Measurements from ENCODE around the gene AIMP1. TPM values are rescaled to one million over a fixed set of nuclear protein-coding genes. Genes with fewer than 3 reads are reported as not detected.

The AIMP1 gene
- total and polyA plus RNA-seq, 12 donors, result 22.8 to 38.6 (median 36.0) TPM

DNA sequence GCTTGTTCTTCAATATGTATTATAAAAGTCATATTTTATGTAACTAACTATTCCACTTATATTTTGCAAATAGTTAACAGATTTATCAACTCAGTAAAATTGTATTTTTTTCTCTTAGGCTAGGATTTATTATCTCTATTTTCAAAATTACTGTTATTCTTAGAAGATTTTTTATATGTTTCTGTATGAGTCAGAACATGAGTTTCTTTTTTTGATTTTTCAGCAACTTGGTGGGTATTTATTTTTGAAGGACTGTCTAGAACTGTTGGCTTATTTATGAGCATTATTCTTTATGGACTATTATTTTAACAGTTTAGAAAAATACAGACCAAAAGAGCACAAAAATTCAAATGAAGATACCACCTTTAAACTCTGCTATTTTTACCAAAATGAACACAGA is 6.8 kb downstream of the AIMP1 start:
- DNase-seq (no peak), ATAC-seq (no peak)
- Histone ChIP-seq H3K4me1 (peaks cover 0 to 28% (median 18%) of the 10 kb centered on the region in 9 donors), H3K27me3 (no peaks in the 10 kb centered on the region), H3K27ac (no peak overlapping the region), H3K9me3 (no peaks in the 10 kb centered on the region), H3K4me3 (no peak overlapping the region), H3K36me3 (peaks cover 0 to 47% (median 21%) of the 10 kb centered on the region in 9 donors)
- intact Hi-C loops (cut with DNase I), result no loop called here
- TF ChIP-seq, protein P1, sequence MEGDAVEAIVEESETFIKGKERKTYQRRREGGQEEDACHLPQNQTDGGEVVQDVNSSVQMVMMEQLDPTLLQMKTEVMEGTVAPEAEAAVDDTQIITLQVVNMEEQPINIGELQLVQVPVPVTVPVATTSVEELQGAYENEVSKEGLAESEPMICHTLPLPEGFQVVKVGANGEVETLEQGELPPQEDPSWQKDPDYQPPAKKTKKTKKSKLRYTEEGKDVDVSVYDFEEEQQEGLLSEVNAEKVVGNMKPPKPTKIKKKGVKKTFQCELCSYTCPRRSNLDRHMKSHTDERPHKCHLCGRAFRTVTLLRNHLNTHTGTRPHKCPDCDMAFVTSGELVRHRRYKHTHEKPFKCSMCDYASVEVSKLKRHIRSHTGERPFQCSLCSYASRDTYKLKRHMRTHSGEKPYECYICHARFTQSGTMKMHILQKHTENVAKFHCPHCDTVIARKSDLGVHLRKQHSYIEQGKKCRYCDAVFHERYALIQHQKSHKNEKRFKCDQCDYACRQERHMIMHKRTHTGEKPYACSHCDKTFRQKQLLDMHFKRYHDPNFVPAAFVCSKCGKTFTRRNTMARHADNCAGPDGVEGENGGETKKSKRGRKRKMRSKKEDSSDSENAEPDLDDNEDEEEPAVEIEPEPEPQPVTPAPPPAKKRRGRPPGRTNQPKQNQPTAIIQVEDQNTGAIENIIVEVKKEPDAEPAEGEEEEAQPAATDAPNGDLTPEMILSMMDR (IDR thresholded peaks at IDR 0.05), result no peak

DNA sequence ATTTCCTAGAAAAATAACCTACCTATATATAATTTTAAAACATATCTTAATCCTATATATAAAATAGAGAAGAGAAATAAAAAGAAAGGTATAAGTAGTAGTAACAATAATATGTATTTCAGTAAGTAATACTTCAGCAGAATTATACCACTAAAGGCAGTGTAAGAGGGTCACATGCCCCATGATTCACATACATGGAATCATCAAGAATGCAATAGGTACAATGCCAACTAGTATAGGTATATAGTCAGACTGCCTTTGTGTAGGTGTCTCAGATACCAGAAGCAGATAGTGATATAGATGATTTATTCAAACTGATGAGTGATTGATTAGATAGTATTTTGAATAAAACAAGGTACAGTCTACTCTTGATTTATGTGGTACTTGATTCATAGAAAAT is 9.4 kb downstream of the AIMP1 start:
- DNase-seq, result no peak
- intact Hi-C loops (cut with DNase I), result loop anchor here in 1 of 10 donors (5.0 kb wide), 1 partner anchor 177 kb away; no protein-coding TSS in a partner anchor

DNA sequence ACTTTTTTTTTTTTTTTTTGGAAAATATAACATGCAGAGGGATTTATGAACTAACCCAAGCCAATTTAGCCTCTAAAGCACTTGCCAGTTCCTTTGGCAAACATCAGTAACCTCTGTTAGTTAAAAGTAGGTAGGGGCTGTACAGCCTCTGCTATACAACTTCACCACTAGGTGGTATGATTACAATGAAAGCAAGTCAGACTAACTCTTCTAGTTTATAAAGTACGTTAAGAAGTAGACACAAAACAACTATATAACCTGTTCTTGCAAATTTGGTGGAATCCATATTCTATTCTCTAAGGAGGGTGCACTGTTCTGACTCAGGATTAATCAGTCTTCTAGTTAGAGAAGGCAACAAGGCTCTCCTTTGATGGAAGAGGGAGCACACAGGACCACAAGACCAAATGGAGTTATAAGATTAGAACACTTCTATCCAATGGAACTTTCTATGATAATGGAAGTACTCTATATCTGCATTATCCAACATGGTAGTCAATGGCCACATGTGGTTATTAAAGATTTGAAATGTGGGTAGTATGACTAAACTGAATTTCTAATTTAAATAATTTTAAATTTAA is 12.8 kb downstream of the AIMP1 start:
- WGBS, 2 donors, result 21% methylated on average over 1 of the region's 1 CpG
- Histone ChIP-seq H3K4me3 (no peak overlapping the region), H3K27me3 (no peaks in the 10 kb centered on the region), H3K36me3 (peaks cover 0 to 97% (median 55%) of the 10 kb centered on the region in 9 donors), H3K4me1 (peaks cover 0 to 5% (median 0%) of the 10 kb centered on the region in 9 donors), H3K9me3 (no peaks in the 10 kb centered on the region), H3K27ac (no peak overlapping the region)
- intact Hi-C loops (cut with DNase I), result loop anchor here in 1 of 10 donors (5.0 kb wide), 1 partner anchor 173 kb away; no protein-coding TSS in a partner anchor
- DNase-seq, result no peak
- TF ChIP-seq, protein P1 (IDR thresholded peaks at IDR 0.05), result peak; percentile 20 to 77 (median 61)
- ATAC-seq, result peak in 4 of 8 donors; percentile 44 to 59 (median 55)

More for the DNA sequence above, 9.4 kb downstream of the AIMP1 start:
- TF ChIP-seq, protein P1 (IDR thresholded peaks at IDR 0.05), result no peak
- Histone ChIP-seq H3K36me3 (peaks cover 0 to 69% (median 31%) of the 10 kb centered on the region in 9 donors), H3K27me3 (no peaks in the 10 kb centered on the region), H3K4me1 (peaks cover 0 to 12% (median 5%) of the 10 kb centered on the region in 9 donors), H3K27ac (no peak overlapping the region), H3K4me3 (no peak overlapping the region), H3K9me3 (no peaks in the 10 kb centered on the region)
- ATAC-seq, result no peak

DNA sequence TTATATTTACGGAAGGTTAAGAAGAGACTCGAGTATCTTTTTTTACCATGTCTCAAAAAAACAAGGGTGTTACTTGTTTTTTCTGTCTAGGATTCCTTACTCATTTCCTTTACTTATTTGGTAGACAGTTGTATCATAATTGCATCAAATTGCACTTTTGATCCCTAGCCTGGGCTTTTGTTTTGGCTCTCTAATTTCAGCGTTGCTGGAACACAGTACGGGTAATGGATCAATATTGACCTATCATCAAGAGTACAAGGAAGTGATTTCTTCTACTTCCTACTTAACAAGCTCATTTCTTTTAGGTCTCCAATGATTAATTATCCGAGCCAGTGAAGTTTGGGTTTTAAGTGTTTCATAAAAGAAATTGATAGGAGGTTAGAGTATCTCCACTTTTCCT is 16.8 kb downstream of the AIMP1 start:
- Histone ChIP-seq H3K36me3 (peaks cover 0 to 100% (median 61%) of the 10 kb centered on the region in 9 donors), H3K27me3 (no peaks in the 10 kb centered on the region), H3K4me3 (no peak overlapping the region), H3K4me1 (no peaks in the 10 kb centered on the region), H3K27ac (no peak overlapping the region), H3K9me3 (peaks cover 0 to 9% (median 4%) of the 10 kb centered on the region in 11 donors)
- ATAC-seq, result no peak
- WGBS, 2 donors, result 94 to 97% methylated on average over 5 of the region's 5 CpGs
- DNase-seq, result no peak
- TF ChIP-seq, protein P1 (IDR thresholded peaks at IDR 0.05), result no peak
- intact Hi-C loops (cut with DNase I), result no loop called here
